ENCODE data around the gene WDR20.

Gene WDR20

GRCh38 chr14:102154121-102154520 lies 14.4 kb downstream of the WDR20 start:
- H3K4me1 ChIP-seq (ENCODE audit: control insufficient read depth, low read length): no peaks in the 10 kb centered on the region
- H3K4me3 ChIP-seq (ENCODE audit: low read length): no peak overlapping the region
- no peaks in the 10 kb centered on the region for H3K27me3 ChIP-seq (ENCODE audit: control insufficient read depth, low read length)
- no peaks in the 10 kb centered on the region for H3K9me3 ChIP-seq (ENCODE audit: control insufficient read depth, insufficient read depth, low read length)
- TF ChIP-seq EZH2phosphoT487 (IDR thresholded peaks at IDR 0.05; ENCODE audit: borderline replicate concordance, low read length) (no peak), CTCF (IDR thresholded peaks at IDR 0.05; ENCODE audit: low read depth, low read length, poor library complexity, severe bottlenecking) (no peak)
- H3K27ac ChIP-seq (ENCODE audit: low read depth, low read length): no peak overlapping the region
- H4K20me1 ChIP-seq (ENCODE audit: control insufficient read depth, insufficient read depth, low read depth, low read length): peaks cover 6% of the 10 kb centered on the region; the same call in 1 of the 2 replicates
- H3F3A ChIP-seq (ENCODE audit: control insufficient read depth, insufficient read depth): no peaks in the 10 kb centered on the region
- peaks cover 15% of the 10 kb centered on the region; the same call in 1 of the 2 replicates for H3K36me3 ChIP-seq (ENCODE audit: control insufficient read depth, low read length)
- H3K9me2 ChIP-seq (replicated peaks; ENCODE audit: control insufficient read depth, low read length): no peaks in the 10 kb centered on the region
- H3K79me2 ChIP-seq (ENCODE audit: control insufficient read depth, low read length): peaks cover 93% of the 10 kb centered on the region
- no peak overlapping the region for H3K4me2 ChIP-seq (ENCODE audit: low read length)

- Histone ChIP-seq H3K4me1 (ENCODE audit: control insufficient read depth, low read length) (0 out of 2 replicates have a peak, but pooled peaks cover 5% of the 10 kb centered on the region), H3F3A (ENCODE audit: control insufficient read depth, insufficient read depth) (no peaks in the 10 kb centered on the region), H4K20me1 (ENCODE audit: control insufficient read depth, insufficient read depth, low read depth, low read length) (peaks cover 6% of the 10 kb centered on the region; the same call in 1 of the 2 replicates), H3K9me2 (replicated peaks; ENCODE audit: control insufficient read depth, low read length) (no peaks in the 10 kb centered on the region), H3K79me2 (ENCODE audit: control insufficient read depth, low read length) (peaks cover 93% of the 10 kb centered on the region), H3K27ac (ENCODE audit: low read depth, low read length) (no peak overlapping the region), H3K27me3 (ENCODE audit: control insufficient read depth, low read length) (no peaks in the 10 kb centered on the region), H3K4me2 (ENCODE audit: low read length) (no peak overlapping the region), H3K36me3 (ENCODE audit: control insufficient read depth, low read length) (peaks cover 15% of the 10 kb centered on the region; the same call in 1 of the 2 replicates), H3K4me3 (ENCODE audit: low read length) (no peak overlapping the region), H3K9me3 (ENCODE audit: control insufficient read depth, insufficient read depth, low read length) (no peaks in the 10 kb centered on the region)
- no peak for TF ChIP-seq EZH2phosphoT487 (IDR thresholded peaks at IDR 0.05; ENCODE audit: borderline replicate concordance, low read length)
- TF ChIP-seq CTCF (IDR thresholded peaks at IDR 0.05; ENCODE audit: low read depth, low read length, poor library complexity, severe bottlenecking): no peak
Observed at GRCh38 chr14:102154821-102155549, 15.3 kb downstream of the WDR20 start.

- TF ChIP-seq EZH2phosphoT487 (IDR thresholded peaks at IDR 0.05; ENCODE audit: borderline replicate concordance, low read length): no peak
- TF ChIP-seq CTCF (IDR thresholded peaks at IDR 0.05; ENCODE audit: low read depth, low read length, poor library complexity, severe bottlenecking): no peak
- Histone ChIP-seq H3K9me3 (ENCODE audit: control insufficient read depth, insufficient read depth, low read length) (no peaks in the 10 kb centered on the region), H3K27me3 (ENCODE audit: control insufficient read depth, low read length) (no peaks in the 10 kb centered on the region), H3F3A (ENCODE audit: control insufficient read depth, insufficient read depth) (no peaks in the 10 kb centered on the region), H3K4me1 (ENCODE audit: control insufficient read depth, low read length) (0 out of 2 replicates have a peak, but pooled peaks cover 5% of the 10 kb centered on the region), H3K9me2 (replicated peaks; ENCODE audit: control insufficient read depth, low read length) (no peaks in the 10 kb centered on the region), H3K79me2 (ENCODE audit: control insufficient read depth, low read length) (peaks cover 88% of the 10 kb centered on the region), H3K4me3 (ENCODE audit: low read length) (no peak overlapping the region), H3K36me3 (ENCODE audit: control insufficient read depth, low read length) (peaks cover 17% of the 10 kb centered on the region; the same call in 1 of the 2 replicates), H4K20me1 (ENCODE audit: control insufficient read depth, insufficient read depth, low read depth, low read length) (peaks cover 6% of the 10 kb centered on the region; the same call in 1 of the 2 replicates), H3K27ac (ENCODE audit: low read depth, low read length) (no peak overlapping the region), H3K4me2 (ENCODE audit: low read length) (no peak overlapping the region)
Observed at GRCh38 chr14:102157346-102157745, 17.6 kb downstream of the WDR20 start.
